IMR-90 (cell line): Measurements from ENCODE around the gene HIVEP3. TPM values are rescaled to one million over a fixed set of nuclear protein-coding genes. Genes with fewer than 3 reads are reported as not detected.
A peak's percentile ranks its signal among the peaks of the same experiment; 100 is the strongest.

Experiments used
- ATAC-seq: fragments of 200-7000 bp; cut with Tn5 transposase; 2 replicates; pipeline ENCODE4 v1.9.1; 2020; ENCODE audit warnings: low read depth, mild to moderate bottlenecking, moderate library complexity
- BruUV-seq: library from RNA; stranded (reverse); fragments of 400-500 nt; replicated peaks from 2 replicates; lab custom pipeline; 2021; lab: Mats Ljungman, UMichigan
- CTCF ChIA-PET: fragments of 300-600 bp; formaldehyde crosslinking; extraction: SDS; loops from one replicate; lab custom pipeline; 2021; ENCODE audit warnings: antibody characterized with exemption; lab: Yijun Ruan, JAX
- POLR2A ChIA-PET: fragments of 300-600 bp; sonication (Branson Sonifier 250); formaldehyde crosslinking; loops from one replicate; lab custom pipeline; 2022; ENCODE audit warnings: antibody characterized with exemption; ENCODE audit not compliant: unreplicated experiment; lab: Charles Lee
- DNase-seq: peaks from one replicate; pipeline ENCODE4 v3.0.0; 2013
- H2AFZ ChIP-seq: replicated peaks from 2 replicates; pipeline ENCODE3; 2013; ENCODE audit warnings: low read length, mild to moderate bottlenecking; ENCODE audit not compliant: poor library complexity
- H2AK5ac ChIP-seq: 2 replicates; pipeline ENCODE4 v1.6.1; 2013; ENCODE audit warnings: low read depth, low read length, inconsistent platforms
- H2AK9ac ChIP-seq: replicated peaks from 2 replicates; pipeline ENCODE3; 2013; ENCODE audit warnings: mild to moderate bottlenecking, low read depth, low read length, moderate library complexity; ENCODE audit not compliant: poor library complexity
- H2BK120ac ChIP-seq: 2 replicates; pipeline ENCODE4 v1.6.1; 2013; ENCODE audit warnings: low read depth, low read length, inconsistent platforms
- H2BK15ac ChIP-seq: 3 replicates; pipeline ENCODE4 v1.6.1; 2013; ENCODE audit warnings: low read depth, low read length, inconsistent platforms
- H2BK20ac ChIP-seq: 2 replicates; pipeline ENCODE4 v1.6.1; 2013; ENCODE audit warnings: low read depth, mild to moderate bottlenecking, inconsistent platforms, low read length, moderate library complexity
- H2BK5ac ChIP-seq: 2 replicates; pipeline ENCODE4 v1.6.1; 2013; ENCODE audit warnings: mild to moderate bottlenecking, low read depth, low read length, inconsistent platforms; ENCODE audit not compliant: poor library complexity, severe bottlenecking
- H3K14ac ChIP-seq: replicated peaks from 2 replicates; pipeline ENCODE4 v1.6.1; 2013; ENCODE audit warnings: low read depth, low read length, inconsistent platforms
- H3K18ac ChIP-seq: 2 replicates; pipeline ENCODE4 v1.6.1; 2013; ENCODE audit warnings: low read depth, low read length, control low read depth
- H3K23ac ChIP-seq: 2 replicates; pipeline ENCODE4 v1.6.1; 2013; ENCODE audit warnings: low read depth, low read length, inconsistent platforms
- H3K27ac ChIP-seq: 2 replicates; pipeline ENCODE4 v1.5.1; 2013; ENCODE audit warnings: mild to moderate bottlenecking, control low read depth, low read length; ENCODE audit not compliant: insufficient read depth
- H3K27me3 ChIP-seq: 2 replicates; pipeline ENCODE4 v1.6.1; 2013; ENCODE audit warnings: low read length; ENCODE audit not compliant: control insufficient read depth, insufficient read depth
- H3K36me3 ChIP-seq: 2 replicates; pipeline ENCODE4 v1.6.1; 2013; ENCODE audit warnings: low read length, mixed read lengths; ENCODE audit not compliant: control insufficient read depth, insufficient read depth
- H3K4ac ChIP-seq: 2 replicates; pipeline ENCODE4 v1.6.1; 2013; ENCODE audit warnings: low read depth, low read length, inconsistent platforms
- H3K4me1 ChIP-seq: 2 replicates; pipeline ENCODE4 v1.6.1; 2013; ENCODE audit warnings: low read length, mixed read lengths; ENCODE audit not compliant: control insufficient read depth, insufficient read depth
- H3K4me2 ChIP-seq: 2 replicates; pipeline ENCODE4 v1.6.1; 2013; ENCODE audit warnings: low read depth, mild to moderate bottlenecking, control low read depth, low read length, moderate library complexity
- H3K4me3 ChIP-seq: 2 replicates; pipeline ENCODE4 v1.5.1; 2013; ENCODE audit warnings: low read depth, mild to moderate bottlenecking, control low read depth, low read length, moderate library complexity; ENCODE audit not compliant: insufficient read depth
- H3K56ac ChIP-seq: 2 replicates; pipeline ENCODE4 v1.6.1; 2013; ENCODE audit warnings: low read length, inconsistent platforms; ENCODE audit not compliant: insufficient read depth; ENCODE audit errors: extremely low read depth
- H3K79me1 ChIP-seq, 2 experiments: 2 replicates each; pipeline ENCODE4 v1.6.1; 2013; ENCODE audit warnings: low read length in 2 of 2, inconsistent platforms in 1 of 2, low read depth in 1 of 2
- H3K9ac ChIP-seq: 2 replicates; pipeline ENCODE4 v1.6.1; 2013; ENCODE audit warnings: low read depth, low read length, control low read depth
- H3K9me1 ChIP-seq: 2 replicates; pipeline ENCODE4 v1.6.1; 2013; ENCODE audit warnings: low read length, inconsistent platforms; ENCODE audit not compliant: insufficient read depth
- H3K9me3 ChIP-seq: 2 replicates; pipeline ENCODE4 v1.6.1; 2013; ENCODE audit warnings: low read length; ENCODE audit not compliant: control insufficient read depth, insufficient read depth
- H4K20me1 ChIP-seq: 2 replicates; pipeline ENCODE4 v1.6.1; 2013; ENCODE audit warnings: low read length, inconsistent platforms; ENCODE audit not compliant: insufficient read depth
- H4K5ac ChIP-seq: 2 replicates; pipeline ENCODE4 v1.6.1; 2013; ENCODE audit warnings: mild to moderate bottlenecking, low read depth, low read length, control low read depth
- H4K8ac ChIP-seq, 2 experiments: 2 replicates each; pipeline ENCODE4 v1.6.1; 2013; ENCODE audit warnings: low read depth in 2 of 2, low read length in 2 of 2, control low read depth in 1 of 2, inconsistent platforms in 1 of 2
- H4K91ac ChIP-seq: 2 replicates; pipeline ENCODE4 v1.6.1; 2013; ENCODE audit warnings: low read depth, low read length, inconsistent platforms; ENCODE audit not compliant: insufficient read depth
- ELK1 ChIP-seq: fragments of 150-350 bp; IDR thresholded peaks from 2 replicates; pipeline ENCODE4 v1.6.1; 2016; ENCODE audit warnings: low read depth, mild to moderate bottlenecking, low read length, moderate library complexity, borderline replicate concordance
- POLR2A ChIP-seq: IDR thresholded peaks from 2 replicates; pipeline ENCODE4 v1.6.1; 2012; ENCODE audit warnings: mild to moderate bottlenecking, low read depth, low read length
- USF2 ChIP-seq: fragments of 150-350 bp; IDR thresholded peaks from 2 replicates; pipeline ENCODE4 v1.6.1; 2017; ENCODE audit warnings: mild to moderate bottlenecking, antibody characterized with exemption, low read length, low read depth
- WGBS, 2 experiments: methylation state at CpG; one replicate each; pipeline versions ENCODE4 v1.1.5 to v1.1.7; 2013; ENCODE audit warnings: missing lambda C conversion rate in 2 of 2; ENCODE audit not compliant: insufficient read length in 1 of 2; ENCODE audit errors: extremely low coverage in 2 of 2; 5-methylcytosine and 5-hydroxymethylcytosine counted together
- dilution Hi-C: fragments of 300-500 bp; cut with HindIII; formaldehyde crosslinking; loops from one replicate; pipeline ENCODE4 v1.14.3; 2018; ENCODE audit warnings: low sequenced_read_pairs; ENCODE audit not compliant: unreplicated experiment
- in situ Hi-C: fragments of 300-500 bp; cut with MboI; formaldehyde crosslinking; loops from 3 replicates; pipeline ENCODE4 v1.14.3; 2019; ENCODE audit warnings: low sequenced_read_pairs, inconsistent platforms, mixed read lengths
- intact Hi-C: fragments of 100-400 bp; cut with micrococcal nuclease; formaldehyde crosslinking; loops from 2 replicates; pipeline ENCODE4 v1.10.0; 2022
- polyA plus RNA-seq, 3 experiments: library from polyadenylated mRNA; depleted of rRNA; stranded (reverse); fragments of >200 nt; gene quantifications; 2 replicates each; pipeline ENCODE4 v1.2.3, GENCODE V29; 2012; ENCODE audit warnings: low replicate concordance in 1 of 3
- total RNA-seq: library from RNA; depleted of rRNA; stranded (reverse); fragments of >200 nt; gene quantifications from 2 replicates; pipeline ENCODE4 v1.2.3, GENCODE V29; 2012

Gene HIVEP3
- total and polyA plus RNA-seq, 2 of the 4 experiments (the other 2 are of a cell fraction) = 1.4 to 4.0 TPM

GRCh38 chr1:41813755-41814745, 104.7 kb downstream of the HIVEP3 start:
- no peaks in the 10 kb centered on the region for H3K36me3 ChIP-seq
- H3K18ac ChIP-seq = no peak overlapping the region; the same call in 1 of the 2 replicates
- TF ChIP-seq USF2 (no peak), POLR2A (no peak), ELK1 (no peak)
- H3K9ac ChIP-seq = no peak overlapping the region
- no peak overlapping the region for H2BK5ac ChIP-seq
- POLR2A ChIA-PET = no interaction called here
- H3K27me3 ChIP-seq = no peaks in the 10 kb centered on the region
- H3K23ac ChIP-seq = no peak overlapping the region
- no peak overlapping the region for H2AFZ ChIP-seq
- CTCF ChIA-PET = no interaction called here
- H2BK15ac ChIP-seq = peak overlapping the region; percentile 15; the same call in 2 of the 3 replicates
- no CpG with 5 or more reads among the region's 9 CpGs for WGBS, 2 experiments
- DNase-seq (no peak), ATAC-seq (no peak)
- H3K9me3 ChIP-seq = no peaks in the 10 kb centered on the region
- H3K4me1 ChIP-seq = peaks cover 10% of the 10 kb centered on the region
- no peak overlapping the region for H2BK120ac ChIP-seq
- intact Hi-C loops (loop anchor here (2.0 to 10.0 kb wide), 3 partner anchors 223 to 363 kb away; no protein-coding TSS in a partner anchor), in situ Hi-C loops (no loop called here), dilution Hi-C loops (no loop called here)
- peaks cover 5% of the 10 kb centered on the region for H4K20me1 ChIP-seq
- H2AK9ac ChIP-seq = no peak overlapping the region
- no peak overlapping the region for H3K14ac ChIP-seq
- no peak overlapping the region for H3K4me2 ChIP-seq
- no peak overlapping the region for H4K5ac ChIP-seq
- H3K56ac ChIP-seq = no peak overlapping the region
- H3K4ac ChIP-seq = peak overlapping the region; percentile 41; the same call in 1 of the 2 replicates
- H4K8ac ChIP-seq = no peak overlapping the region; a peak in 1 of 4 replicates
- H2AK5ac ChIP-seq = peak overlapping the region; percentile 23
- peaks cover 20% of the 10 kb centered on the region for H3K9me1 ChIP-seq
- BruUV-seq = no TSS peak
- H2BK20ac ChIP-seq = no peak overlapping the region
- H3K27ac ChIP-seq = no peak overlapping the region; the same call in 1 of the 2 replicates
- no peak overlapping the region for H3K4me3 ChIP-seq
- H3K79me1 ChIP-seq = no peaks in the 10 kb centered on the region
- peak overlapping the region; percentile 2; the same call in 1 of the 2 replicates for H4K91ac ChIP-seq
